Keratinocyte (primary cell): ENCODE results near the gene SMCR8. TPM values are rescaled to one million over a fixed set of nuclear protein-coding genes. Genes with fewer than 3 reads are reported as not detected.

Experiments used
- DNase-seq: peaks from one replicate; pipeline ENCODE4 v3.0.0-alpha.2; 2011; ENCODE audit warnings: low read depth, missing footprints, low spot score
- FAIRE-seq: peaks from 2 replicates; lab custom pipeline; 2011; peaks lifted over from hg19 to GRCh38; lab: Jason Lieb, UNC
- H2AFZ ChIP-seq: 2 replicates; pipeline ENCODE4 v1.6.0; 2012; ENCODE audit warnings: low read length, control low read depth, inconsistent platforms; ENCODE audit not compliant: control insufficient read depth
- H3K27ac ChIP-seq: 2 replicates; pipeline ENCODE4 v1.5.1; 2011; ENCODE audit warnings: low read length; ENCODE audit not compliant: control insufficient read depth, insufficient read depth
- H3K27me3 ChIP-seq: 3 replicates; pipeline ENCODE4 v1.6.0; 2011; ENCODE audit warnings: low read length; ENCODE audit not compliant: control insufficient read depth, insufficient read depth; ENCODE audit errors: extremely low read depth
- H3K36me3 ChIP-seq, 2 experiments: 2 replicates in 1 of 2; 3 replicates in 1 of 2; pipeline ENCODE4 v1.5.1; 2011; ENCODE audit warnings: low read length in 2 of 2, mild to moderate bottlenecking in 1 of 2; ENCODE audit not compliant: control insufficient read depth in 2 of 2, insufficient read depth in 2 of 2; ENCODE audit errors: extremely low read depth in 1 of 2
- H3K4me1 ChIP-seq: 3 replicates; pipeline ENCODE4 v1.5.1; 2011; ENCODE audit warnings: low read length; ENCODE audit not compliant: control insufficient read depth, insufficient read depth; ENCODE audit errors: extremely low read depth
- H3K4me2 ChIP-seq: 3 replicates; pipeline ENCODE4 v1.6.0; 2011; ENCODE audit warnings: low read depth, low read length; ENCODE audit not compliant: control insufficient read depth, insufficient read depth; ENCODE audit errors: extremely low read depth
- H3K4me3 ChIP-seq, 3 experiments: fragments of 200-600 bp in 1 of 3; sonication (generic) in 1 of 3; 2 replicates in 2 of 3; 3 replicates in 1 of 3; pipeline ENCODE4 v1.5.1; 2011 to 2016; ENCODE audit warnings: low read length in 3 of 3, mild to moderate bottlenecking in 3 of 3, control low read depth in 2 of 3, inconsistent platforms in 1 of 3, low read depth in 1 of 3, mixed read lengths in 1 of 3, mixed run types in 1 of 3, moderate library complexity in 1 of 3; ENCODE audit not compliant: control insufficient read depth in 2 of 3, insufficient read depth in 2 of 3; ENCODE audit errors: extremely low read depth in 1 of 3
- H3K79me2 ChIP-seq: 2 replicates; pipeline ENCODE4 v1.6.0; 2012; ENCODE audit warnings: low read length; ENCODE audit not compliant: control insufficient read depth, insufficient read depth
- H3K9ac ChIP-seq: 3 replicates; pipeline ENCODE4 v1.6.0; 2011; ENCODE audit warnings: low read length; ENCODE audit not compliant: control insufficient read depth, insufficient read depth; ENCODE audit errors: extremely low read depth
- H3K9me1 ChIP-seq: 3 replicates; pipeline ENCODE4 v1.6.0; 2011; ENCODE audit warnings: low read length; ENCODE audit not compliant: control insufficient read depth, insufficient read depth; ENCODE audit errors: extremely low read depth
- H3K9me3 ChIP-seq: 2 replicates; pipeline ENCODE4 v1.5.1; 2012; ENCODE audit warnings: low read depth, low read length; ENCODE audit not compliant: control insufficient read depth
- H4K20me1 ChIP-seq: 3 replicates; pipeline ENCODE4 v1.6.0; 2011; ENCODE audit warnings: low read length; ENCODE audit not compliant: control insufficient read depth, insufficient read depth; ENCODE audit errors: extremely low read depth
- CTCF ChIP-seq, 3 experiments: IDR thresholded peaks in 1 of 3; conservative IDR thresholded peaks in 1 of 3; optimal IDR thresholded peaks in 1 of 3; 2 replicates in 2 of 3; 3 replicates in 1 of 3; pipeline versions ENCODE3 to v1.5.1; 2011; ENCODE audit warnings: low read length in 3 of 3, mild to moderate bottlenecking in 3 of 3, moderate library complexity in 2 of 3, control low read depth in 1 of 3, inconsistent platforms in 1 of 3; ENCODE audit not compliant: insufficient read depth in 2 of 3; ENCODE audit errors: extremely low read depth in 1 of 3
- EZH2 ChIP-seq: IDR thresholded peaks from one replicate; pipeline ENCODE4 v1.6.1; 2012; ENCODE audit warnings: inconsistent platforms, mild to moderate bottlenecking, low read length, moderate library complexity
- dilution Hi-C: fragments of 300-500 bp; cut with MboI; formaldehyde crosslinking; loops from one replicate; pipeline ENCODE4 v1.7.0; 2020; ENCODE audit warnings: low sequenced_read_pairs; ENCODE audit not compliant: extremely low pct_ligation_motif_present
- polyA plus RNA-seq, 5 experiments: library from polyadenylated mRNA; depleted of rRNA in 3 of 5; stranded (reverse) in 3 of 5; stranded (forward) in 1 of 5; unstranded in 1 of 5; fragments of >200 nt; gene quantifications; 1 replicate in 1 of 5; 2 replicates in 3 of 5; 3 replicates in 1 of 5; pipeline versions ENCODE4 v1.2.1 to v1.2.3, GENCODE V29; 2011 to 2012; ENCODE audit warnings: missing spikeins in 2 of 5, low read depth in 1 of 5, low replicate concordance in 1 of 5

SMCR8 gene
- polyA plus RNA-seq, 1 donor (not counting 4 experiments of a cell fraction or from before 2014, with no cell fraction given), result 7.8 TPM

GRCh38 chr17:18364166-18364565 lies 49.1 kb downstream of the SMCR8 start:
- FAIRE-seq (no peak), DNase-seq (no peak)
- Histone ChIP-seq H3K4me1 (peaks cover 7% of the 10 kb centered on the region), H3K9me3 (no peaks in the 10 kb centered on the region), H3K36me3 (no peaks in the 10 kb centered on the region), H3K4me2 (no peak overlapping the region), H3K27ac (no peak overlapping the region), H4K20me1 (no peaks in the 10 kb centered on the region), H2AFZ (no peak overlapping the region), H3K79me2 (peaks cover 4% of the 10 kb centered on the region), H3K9ac (no peak overlapping the region), H3K27me3 (no peaks in the 10 kb centered on the region), H3K4me3 (no peak overlapping the region), H3K9me1 (no peaks in the 10 kb centered on the region)
- dilution Hi-C loops, result no loop called here
- no peak for TF ChIP-seq EZH2

GRCh38 chr17:18368946-18369345 lies 53.9 kb downstream of the SMCR8 start:
- no peaks in the 10 kb centered on the region for H3K4me1 ChIP-seq
- H3K27ac ChIP-seq, result no peak overlapping the region
- no peak overlapping the region for H3K4me2 ChIP-seq
- H3K79me2 ChIP-seq, result no peaks in the 10 kb centered on the region
- no peak overlapping the region for H3K9ac ChIP-seq
- dilution Hi-C loops, result no loop called here
- no peak overlapping the region for H3K4me3 ChIP-seq
- no peaks in the 10 kb centered on the region for H4K20me1 ChIP-seq
- DNase-seq (no peak), FAIRE-seq (no peak)
- H3K9me1 ChIP-seq, result no peaks in the 10 kb centered on the region
- H2AFZ ChIP-seq, result no peak overlapping the region
- no peaks in the 10 kb centered on the region for H3K9me3 ChIP-seq
- H3K27me3 ChIP-seq, result peaks cover 3% of the 10 kb centered on the region
- TF ChIP-seq EZH2 (no peak), CTCF (optimal IDR thresholded peaks at IDR 0.05 in 1 of 3, IDR thresholded peaks at IDR 0.05 in 1 of 3, conservative IDR thresholded peaks at IDR 0.05 in 1 of 3; ENCODE audit: extremely low read depth in 1 of 3, insufficient read depth in 2 of 3, low read length in 3 of 3) (no peak)
- no peaks in the 10 kb centered on the region for H3K36me3 ChIP-seq

GRCh38 chr17:18370761-18371160 lies 55.7 kb downstream of the SMCR8 start:
- H3K4me3 ChIP-seq, result no peak overlapping the region
- no peaks in the 10 kb centered on the region for H4K20me1 ChIP-seq
- FAIRE-seq, result no peak
- H3K4me2 ChIP-seq, result no peak overlapping the region
- no peak for TF ChIP-seq EZH2
- DNase-seq, result no peak
- H3K4me1 ChIP-seq, result no peaks in the 10 kb centered on the region
- no peak overlapping the region for H3K9ac ChIP-seq
- no peaks in the 10 kb centered on the region for H3K36me3 ChIP-seq
- H2AFZ ChIP-seq, result no peak overlapping the region
- H3K27me3 ChIP-seq, result peaks cover 3% of the 10 kb centered on the region
- H3K9me3 ChIP-seq, result no peaks in the 10 kb centered on the region
- no peaks in the 10 kb centered on the region for H3K9me1 ChIP-seq
- no peaks in the 10 kb centered on the region for H3K79me2 ChIP-seq
- no peak overlapping the region for H3K27ac ChIP-seq
- dilution Hi-C loops, result no loop called here
